ENCODE data around the gene MMADHC. TPM values are rescaled to one million over a fixed set of nuclear protein-coding genes. Genes with fewer than 3 reads are reported as not detected.

Gene MMADHC
- total RNA-seq, 1 experiment from 2014 or later = 135 TPM

DNA sequence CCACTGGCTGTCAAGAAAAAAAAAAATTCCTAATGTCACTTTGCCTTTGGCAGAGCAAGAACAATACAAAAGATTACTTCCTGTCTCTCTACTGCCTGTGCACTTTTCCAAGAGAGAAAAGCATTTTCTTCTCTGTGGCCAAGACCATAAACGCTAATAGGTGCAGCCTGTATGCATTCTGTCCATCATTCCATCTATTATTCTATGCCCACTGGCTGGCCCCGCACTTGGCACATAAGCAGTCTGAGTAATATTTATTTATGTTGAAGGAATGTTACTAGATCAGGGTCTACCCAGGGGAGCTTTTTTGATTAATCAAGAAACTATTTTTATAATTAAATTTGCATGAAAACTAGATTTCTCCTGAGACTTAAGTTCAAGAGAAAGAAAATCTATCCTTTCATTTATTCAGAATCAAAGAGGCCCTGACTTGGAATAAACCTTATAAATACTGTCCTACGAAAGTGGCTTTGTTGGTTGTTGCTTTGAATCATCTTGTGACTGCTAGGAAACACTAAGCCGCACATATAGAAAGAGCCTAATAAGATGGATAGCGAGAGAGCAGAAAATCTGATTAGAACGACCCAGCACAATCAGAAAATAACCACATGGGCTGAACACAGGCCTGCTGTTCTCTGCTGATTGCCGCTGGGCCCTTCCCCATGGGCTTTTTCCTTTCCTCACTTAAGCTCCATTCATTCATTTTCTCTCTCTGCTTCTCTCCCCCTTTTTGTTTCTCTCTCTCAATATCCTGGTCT is 59.4 kb downstream of the MMADHC start:
- Histone ChIP-seq H2AFZ (no peak overlapping the region), H3K4me3 (no peak overlapping the region), H3K27me3 (ENCODE audit: insufficient read depth, low read depth) (no peaks in the 10 kb centered on the region), H3K4me2 (no peak overlapping the region), H3K9me2 (ENCODE audit: insufficient read depth) (no peaks in the 10 kb centered on the region), H3K79me2 (ENCODE audit: low read depth) (no peaks in the 10 kb centered on the region), H3K4me1 (replicated peaks; ENCODE audit: insufficient read depth) (no peaks in the 10 kb centered on the region), H3F3A (ENCODE audit: insufficient read depth, low read depth) (no peaks in the 10 kb centered on the region), H3K9me3 (ENCODE audit: insufficient read depth, low read depth) (no peaks in the 10 kb centered on the region), H3K27ac (no peak overlapping the region), H4K20me1 (ENCODE audit: insufficient read depth) (no peaks in the 10 kb centered on the region), H3K36me3 (ENCODE audit: low read depth) (no peaks in the 10 kb centered on the region)
- BruUV-seq (replicated peaks) = no TSS peak
- CTCF ChIA-PET = no interaction called here
- intact Hi-C loops (cut with micrococcal nuclease; ENCODE audit: unreplicated experiment) = no loop called here
- no peak for DNase-seq
- TF ChIP-seq EZH2 (IDR thresholded peaks at IDR 0.05; ENCODE audit: low read depth) = no peak
- TF ChIP-seq, protein P1, sequence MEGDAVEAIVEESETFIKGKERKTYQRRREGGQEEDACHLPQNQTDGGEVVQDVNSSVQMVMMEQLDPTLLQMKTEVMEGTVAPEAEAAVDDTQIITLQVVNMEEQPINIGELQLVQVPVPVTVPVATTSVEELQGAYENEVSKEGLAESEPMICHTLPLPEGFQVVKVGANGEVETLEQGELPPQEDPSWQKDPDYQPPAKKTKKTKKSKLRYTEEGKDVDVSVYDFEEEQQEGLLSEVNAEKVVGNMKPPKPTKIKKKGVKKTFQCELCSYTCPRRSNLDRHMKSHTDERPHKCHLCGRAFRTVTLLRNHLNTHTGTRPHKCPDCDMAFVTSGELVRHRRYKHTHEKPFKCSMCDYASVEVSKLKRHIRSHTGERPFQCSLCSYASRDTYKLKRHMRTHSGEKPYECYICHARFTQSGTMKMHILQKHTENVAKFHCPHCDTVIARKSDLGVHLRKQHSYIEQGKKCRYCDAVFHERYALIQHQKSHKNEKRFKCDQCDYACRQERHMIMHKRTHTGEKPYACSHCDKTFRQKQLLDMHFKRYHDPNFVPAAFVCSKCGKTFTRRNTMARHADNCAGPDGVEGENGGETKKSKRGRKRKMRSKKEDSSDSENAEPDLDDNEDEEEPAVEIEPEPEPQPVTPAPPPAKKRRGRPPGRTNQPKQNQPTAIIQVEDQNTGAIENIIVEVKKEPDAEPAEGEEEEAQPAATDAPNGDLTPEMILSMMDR (conservative IDR thresholded peaks at IDR 0.05) = no peak
- POLR2A ChIA-PET (ENCODE audit: unreplicated experiment) = no interaction called here

DNA sequence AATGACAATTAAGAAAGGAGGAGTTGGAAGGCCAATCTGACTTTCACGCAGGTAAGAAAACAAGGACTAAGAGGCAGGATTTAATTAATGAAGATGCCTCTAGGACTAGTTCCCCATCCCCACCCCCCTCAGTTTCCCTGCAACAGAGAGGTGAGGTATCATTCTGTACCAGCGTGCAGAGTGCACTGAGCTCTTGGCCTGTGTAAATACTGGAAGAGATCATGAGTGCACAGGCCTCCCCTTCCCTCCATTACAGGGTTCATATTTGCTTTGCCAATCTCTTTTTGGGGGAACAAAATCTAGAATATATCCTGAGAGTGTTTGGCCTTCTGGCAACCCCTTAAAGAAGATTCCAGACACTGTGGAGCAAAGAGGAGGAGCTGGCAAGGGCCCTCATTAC is 60.9 kb downstream of the MMADHC start:
- Histone ChIP-seq H3K27ac (no peak overlapping the region), H3K27me3 (ENCODE audit: insufficient read depth, low read depth) (no peaks in the 10 kb centered on the region), H3K4me1 (replicated peaks; ENCODE audit: insufficient read depth) (no peaks in the 10 kb centered on the region), H3F3A (ENCODE audit: insufficient read depth, low read depth) (no peaks in the 10 kb centered on the region), H3K36me3 (ENCODE audit: low read depth) (no peaks in the 10 kb centered on the region), H3K9me2 (ENCODE audit: insufficient read depth) (no peaks in the 10 kb centered on the region), H2AFZ (no peak overlapping the region), H3K9me3 (ENCODE audit: insufficient read depth, low read depth) (no peaks in the 10 kb centered on the region), H3K4me3 (no peak overlapping the region), H3K79me2 (ENCODE audit: low read depth) (no peaks in the 10 kb centered on the region), H3K4me2 (no peak overlapping the region), H4K20me1 (ENCODE audit: insufficient read depth) (no peaks in the 10 kb centered on the region)
- no peak for TF ChIP-seq EZH2 (IDR thresholded peaks at IDR 0.05; ENCODE audit: low read depth)
- TF ChIP-seq, protein P1 (conservative IDR thresholded peaks at IDR 0.05) = no peak
- no TSS peak for BruUV-seq (replicated peaks)
- POLR2A ChIA-PET (ENCODE audit: unreplicated experiment) = no interaction called here
- intact Hi-C loops (cut with micrococcal nuclease; ENCODE audit: unreplicated experiment) = no loop called here
- DNase-seq = no peak
- CTCF ChIA-PET = no interaction called here

DNA sequence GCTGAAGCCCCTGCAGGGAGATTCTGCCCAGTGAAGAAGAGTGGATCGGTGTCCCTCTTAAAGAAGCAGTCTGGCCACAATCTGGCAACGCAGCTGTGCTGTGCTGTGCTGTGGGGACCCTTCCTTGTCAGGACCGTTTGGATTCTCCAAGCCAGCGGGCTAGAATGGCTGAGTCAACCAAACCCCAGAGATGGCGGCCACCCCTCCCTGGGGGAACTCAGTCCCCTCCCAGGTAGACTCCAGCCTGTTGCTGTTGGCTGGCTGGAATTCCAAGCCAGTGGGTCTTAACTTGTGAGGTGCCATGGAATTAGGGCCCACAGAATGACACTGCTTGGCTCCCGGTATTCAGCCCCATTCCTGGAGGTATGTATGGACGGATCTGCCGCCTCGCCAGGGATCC is 62.3 kb downstream of the MMADHC start:
- Histone ChIP-seq H3K36me3 (ENCODE audit: low read depth) (no peaks in the 10 kb centered on the region), H3K79me2 (ENCODE audit: low read depth) (no peaks in the 10 kb centered on the region), H3K27me3 (ENCODE audit: insufficient read depth, low read depth) (no peaks in the 10 kb centered on the region), H3K4me1 (replicated peaks; ENCODE audit: insufficient read depth) (no peaks in the 10 kb centered on the region), H4K20me1 (ENCODE audit: insufficient read depth) (no peaks in the 10 kb centered on the region), H3K9me3 (ENCODE audit: insufficient read depth, low read depth) (no peaks in the 10 kb centered on the region), H3K9me2 (ENCODE audit: insufficient read depth) (no peaks in the 10 kb centered on the region), H3K4me3 (no peak overlapping the region), H3K27ac (no peak overlapping the region), H2AFZ (no peak overlapping the region), H3K4me2 (no peak overlapping the region), H3F3A (ENCODE audit: insufficient read depth, low read depth) (no peaks in the 10 kb centered on the region)
- no TSS peak for BruUV-seq (replicated peaks)
- no peak for DNase-seq
- CTCF ChIA-PET = no interaction called here
- POLR2A ChIA-PET (ENCODE audit: unreplicated experiment) = no interaction called here
- intact Hi-C loops (cut with micrococcal nuclease; ENCODE audit: unreplicated experiment) = no loop called here
- no peak for TF ChIP-seq EZH2 (IDR thresholded peaks at IDR 0.05; ENCODE audit: low read depth)
- TF ChIP-seq, protein P1 (conservative IDR thresholded peaks at IDR 0.05) = no peak

Measured in PC-9 (cell line).